ENCODE results near the gene KIF21B.

The KIF21B gene

DNA sequence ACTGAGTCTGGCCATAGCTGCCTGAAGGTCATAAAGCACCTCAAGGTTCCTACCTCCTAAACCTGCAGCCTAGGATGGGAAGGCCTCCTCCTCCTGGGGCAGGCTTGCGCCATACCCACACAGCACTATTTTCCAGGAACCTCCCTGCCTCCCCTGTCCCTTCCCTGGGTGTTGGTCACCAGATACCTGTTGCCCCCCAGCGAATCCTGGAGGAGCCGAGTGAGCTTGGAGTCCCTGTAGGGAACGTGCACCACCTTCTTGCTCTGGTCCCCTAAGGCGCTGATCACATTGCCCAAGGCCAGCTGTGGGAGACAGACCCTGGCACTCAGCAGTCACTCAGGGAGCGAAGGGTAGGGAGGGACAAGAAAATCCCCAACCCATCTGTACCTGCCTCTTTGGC, 19.4 kb downstream of the KIF21B start:
- H3K4me3 ChIP-seq (ENCODE audit: control insufficient read depth, low read depth, low read length), result no peak overlapping the region
- no peak for DNase-seq (ENCODE audit: low read depth)
- TF ChIP-seq, protein P1, sequence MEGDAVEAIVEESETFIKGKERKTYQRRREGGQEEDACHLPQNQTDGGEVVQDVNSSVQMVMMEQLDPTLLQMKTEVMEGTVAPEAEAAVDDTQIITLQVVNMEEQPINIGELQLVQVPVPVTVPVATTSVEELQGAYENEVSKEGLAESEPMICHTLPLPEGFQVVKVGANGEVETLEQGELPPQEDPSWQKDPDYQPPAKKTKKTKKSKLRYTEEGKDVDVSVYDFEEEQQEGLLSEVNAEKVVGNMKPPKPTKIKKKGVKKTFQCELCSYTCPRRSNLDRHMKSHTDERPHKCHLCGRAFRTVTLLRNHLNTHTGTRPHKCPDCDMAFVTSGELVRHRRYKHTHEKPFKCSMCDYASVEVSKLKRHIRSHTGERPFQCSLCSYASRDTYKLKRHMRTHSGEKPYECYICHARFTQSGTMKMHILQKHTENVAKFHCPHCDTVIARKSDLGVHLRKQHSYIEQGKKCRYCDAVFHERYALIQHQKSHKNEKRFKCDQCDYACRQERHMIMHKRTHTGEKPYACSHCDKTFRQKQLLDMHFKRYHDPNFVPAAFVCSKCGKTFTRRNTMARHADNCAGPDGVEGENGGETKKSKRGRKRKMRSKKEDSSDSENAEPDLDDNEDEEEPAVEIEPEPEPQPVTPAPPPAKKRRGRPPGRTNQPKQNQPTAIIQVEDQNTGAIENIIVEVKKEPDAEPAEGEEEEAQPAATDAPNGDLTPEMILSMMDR (conservative IDR thresholded peaks at IDR 0.05; ENCODE audit: control insufficient read depth, insufficient read depth, low read depth, low read length), result no peak

DNA sequence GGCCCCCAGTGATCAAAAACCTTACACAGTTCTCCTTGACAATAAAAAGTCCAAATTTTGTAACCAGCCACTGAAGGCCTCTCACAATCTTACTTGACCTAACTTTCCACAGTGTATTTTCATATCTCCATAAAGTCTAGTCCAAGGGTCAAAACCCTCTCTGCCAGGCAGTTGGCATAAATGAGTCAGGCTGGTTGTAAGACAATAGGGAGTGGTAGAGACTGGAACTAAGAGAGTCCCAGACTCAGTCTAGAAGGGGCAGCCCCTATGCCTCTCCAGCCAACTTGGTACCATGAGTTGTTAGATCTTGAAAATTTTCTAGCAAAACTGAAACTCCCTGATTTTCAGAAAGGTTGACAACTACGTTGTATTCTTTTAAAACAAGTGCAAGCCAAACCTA, 21.0 kb downstream of the KIF21B start:
- H3K4me3 ChIP-seq (ENCODE audit: control insufficient read depth, low read depth, low read length), result no peak overlapping the region
- TF ChIP-seq, protein P1 (conservative IDR thresholded peaks at IDR 0.05; ENCODE audit: control insufficient read depth, insufficient read depth, low read depth, low read length), result no peak
- no peak for DNase-seq (ENCODE audit: low read depth)

DNA sequence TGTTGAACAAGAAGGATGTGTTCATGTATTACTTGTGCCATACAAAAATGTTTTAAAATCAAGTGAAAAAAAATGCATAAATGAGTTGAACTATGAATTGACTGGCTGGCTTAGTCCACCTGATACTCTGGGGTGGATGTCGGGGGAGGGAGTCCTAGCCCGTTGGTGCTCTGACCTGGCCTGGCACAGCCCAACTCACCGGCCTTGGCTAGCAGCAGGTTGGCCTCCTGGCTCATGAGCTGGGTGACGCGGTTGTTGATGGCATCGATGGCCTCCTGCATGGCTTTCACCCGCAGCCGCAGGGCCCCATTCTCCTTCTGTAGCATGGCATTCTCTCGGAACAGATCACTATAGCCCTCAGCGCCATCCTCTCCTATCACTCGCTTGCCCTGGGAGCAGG, 21.6 kb downstream of the KIF21B start:
- TF ChIP-seq, protein P1 (conservative IDR thresholded peaks at IDR 0.05; ENCODE audit: control insufficient read depth, insufficient read depth, low read depth, low read length), result no peak
- no peak for DNase-seq (ENCODE audit: low read depth)

DNA sequence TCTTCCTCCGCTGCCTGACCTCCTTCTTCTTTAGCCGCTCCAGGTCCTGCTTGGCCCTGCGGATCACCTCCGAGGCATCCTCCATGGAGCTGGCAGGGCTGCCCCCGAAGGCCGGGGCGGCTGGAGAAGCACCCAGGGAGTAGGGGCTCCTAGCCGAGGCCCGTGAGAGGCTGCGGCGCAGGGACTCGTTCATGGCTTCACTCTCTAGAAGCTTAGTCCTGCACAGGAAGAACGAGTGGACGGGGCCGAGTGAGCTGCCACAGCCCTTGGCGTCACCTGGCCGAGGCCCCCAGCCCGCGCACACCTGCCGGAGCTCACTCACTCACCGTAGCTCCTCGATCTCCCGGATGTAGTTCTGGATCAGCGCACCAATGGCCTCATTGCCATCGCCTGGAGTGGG, 23.1 kb downstream of the KIF21B start:
- no peak for DNase-seq (ENCODE audit: low read depth)
- TF ChIP-seq, protein P1 (conservative IDR thresholded peaks at IDR 0.05; ENCODE audit: control insufficient read depth, insufficient read depth, low read depth, low read length), result no peak
- no peak overlapping the region for H3K4me3 ChIP-seq (ENCODE audit: control insufficient read depth, low read depth, low read length)

More for the DNA sequence above, 21.6 kb downstream of the KIF21B start:
- H3K4me3 ChIP-seq (ENCODE audit: control insufficient read depth, low read depth, low read length), result no peak overlapping the region

DNA sequence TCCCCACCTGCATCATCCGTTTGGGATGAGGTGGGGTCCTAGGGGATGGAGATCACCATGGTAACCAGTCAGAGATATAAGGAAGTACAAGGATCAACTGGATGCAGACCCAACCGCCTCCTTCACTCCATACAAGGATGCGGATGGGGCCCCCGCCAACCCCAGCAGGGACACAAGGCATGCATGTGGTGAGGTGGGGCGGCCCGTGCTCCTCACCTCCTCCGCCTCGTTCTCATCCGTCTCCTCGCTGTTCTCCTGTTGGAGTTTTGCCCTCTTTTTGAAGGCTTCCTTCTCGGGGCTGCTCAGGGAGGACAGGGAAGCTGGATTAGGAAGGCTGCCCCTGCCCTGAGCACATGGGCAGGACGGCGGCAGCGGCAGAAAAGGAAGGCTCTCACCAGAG, 23.8 kb downstream of the KIF21B start:
- TF ChIP-seq, protein P1 (conservative IDR thresholded peaks at IDR 0.05; ENCODE audit: control insufficient read depth, insufficient read depth, low read depth, low read length), result no peak
- no peak for DNase-seq (ENCODE audit: low read depth)
- no peak overlapping the region for H3K4me3 ChIP-seq (ENCODE audit: control insufficient read depth, low read depth, low read length)

DNA sequence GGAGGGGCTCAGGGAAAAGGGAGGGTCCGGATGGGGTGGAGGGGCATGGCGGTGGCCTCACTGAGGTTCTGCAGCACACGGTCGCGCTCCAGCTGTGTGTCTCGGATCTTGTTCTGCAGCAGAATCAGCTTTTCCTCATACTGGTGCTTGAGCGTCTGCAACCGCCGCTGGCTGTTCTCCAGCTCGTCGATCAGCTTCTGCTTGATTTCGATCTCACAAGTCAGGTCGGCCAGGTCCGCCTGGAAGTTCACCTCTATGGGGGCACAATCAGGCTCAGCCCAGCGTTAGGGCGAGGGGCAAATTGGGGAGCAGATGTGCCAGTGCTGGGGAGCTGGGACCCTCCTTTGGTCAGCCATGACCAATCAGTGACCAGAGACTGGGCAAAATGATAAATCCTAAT, 25.2 kb downstream of the KIF21B start:
- no peak for DNase-seq (ENCODE audit: low read depth)
- H3K4me3 ChIP-seq (ENCODE audit: control insufficient read depth, low read depth, low read length), result no peak overlapping the region
- TF ChIP-seq, protein P1 (conservative IDR thresholded peaks at IDR 0.05; ENCODE audit: control insufficient read depth, insufficient read depth, low read depth, low read length), result no peak

DNA sequence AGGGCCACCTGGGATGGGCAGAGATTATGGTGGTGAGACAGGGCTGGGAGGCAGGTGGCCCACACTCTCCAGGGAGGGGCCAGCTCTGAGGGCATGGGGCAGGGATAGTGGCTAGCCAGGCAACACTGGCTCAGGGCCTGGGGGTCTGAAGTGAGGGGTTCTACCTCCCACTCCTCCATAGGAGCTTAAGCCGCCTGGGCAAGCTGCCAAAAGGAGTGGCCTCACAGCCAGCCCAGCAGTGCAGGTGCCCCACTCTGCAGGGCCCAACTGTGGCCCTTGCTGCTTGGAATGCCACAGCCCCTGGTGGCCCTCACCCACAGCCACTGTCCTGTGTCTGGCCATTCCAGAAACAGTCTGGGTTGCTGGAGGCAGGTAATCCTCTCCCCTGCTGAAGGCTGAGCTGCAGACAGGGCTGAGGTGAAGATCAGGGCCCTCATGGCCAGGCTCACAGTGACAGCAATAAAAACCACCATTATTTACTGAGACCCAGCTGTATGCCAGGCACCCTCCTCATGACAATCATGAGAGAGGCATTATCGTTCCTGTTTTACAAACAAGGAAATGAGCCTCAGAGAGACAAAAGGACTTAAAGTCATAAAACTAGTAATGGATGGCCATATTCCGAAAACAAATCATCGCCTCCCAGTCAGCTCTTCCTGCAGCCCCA, 31.0 kb downstream of the KIF21B start:
- DNase-seq (ENCODE audit: low read depth), result no peak
- TF ChIP-seq, protein P1 (conservative IDR thresholded peaks at IDR 0.05; ENCODE audit: control insufficient read depth, insufficient read depth, low read depth, low read length), result no peak
- H3K4me3 ChIP-seq (ENCODE audit: control insufficient read depth, low read depth, low read length), result no peak overlapping the region
